Kidney tubule cell (primary cell): ENCODE results near the gene PTPN2.
A peak's percentile ranks its signal among the peaks of the same experiment; 100 is the strongest.
"Not testable (repeated sequence)": the region's sequence is repeated elsewhere in the genome, so short reads cannot be mapped to it uniquely, and the experiment has no call there.

Experiments
- DNase-seq: peaks from one replicate; pipeline ENCODE4 v3.0.0-alpha.2; 2018; ENCODE audit warnings: low spot score

The PTPN2 gene

DNA sequence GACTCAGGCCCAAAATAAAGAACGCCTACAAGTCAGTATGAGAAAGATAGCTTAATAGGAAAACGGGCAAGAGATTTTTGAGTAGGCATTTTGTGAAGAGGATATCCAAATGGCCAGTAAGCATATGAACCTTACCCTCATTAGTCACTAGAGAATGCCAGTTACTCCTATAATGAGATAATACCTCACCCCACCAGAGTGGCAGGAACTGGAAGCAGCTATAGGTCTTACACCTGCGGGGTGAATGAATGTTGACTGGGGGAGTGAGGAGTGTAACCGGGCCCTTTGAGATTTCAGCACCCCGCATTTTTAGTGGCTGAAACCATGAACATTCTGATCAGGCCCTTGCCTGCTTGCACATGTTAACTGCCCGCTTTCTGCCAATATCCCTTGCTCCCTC lies 7.5 kb upstream of the PTPN2 start:
- no peak for DNase-seq

DNA sequence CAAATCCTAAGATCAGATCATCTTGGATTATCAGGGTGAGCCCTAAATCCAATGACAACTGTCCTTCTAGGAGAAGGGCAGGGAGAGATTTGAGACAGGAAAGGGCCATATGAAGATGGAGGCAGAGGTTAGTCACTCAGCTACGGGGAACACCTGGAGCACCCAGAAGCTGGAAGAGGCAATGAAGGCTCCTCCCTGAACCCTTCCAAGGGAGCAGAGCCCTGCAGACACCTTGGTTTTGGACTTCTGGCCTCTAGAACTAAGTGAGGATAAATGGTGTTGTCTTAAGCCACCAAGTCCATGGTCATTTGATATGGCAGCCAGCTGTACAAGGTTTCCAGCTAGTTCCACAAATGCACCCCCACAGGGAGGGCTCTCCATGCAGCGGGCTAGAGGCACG lies 6.9 kb upstream of the PTPN2 start:
- no peak for DNase-seq

DNA sequence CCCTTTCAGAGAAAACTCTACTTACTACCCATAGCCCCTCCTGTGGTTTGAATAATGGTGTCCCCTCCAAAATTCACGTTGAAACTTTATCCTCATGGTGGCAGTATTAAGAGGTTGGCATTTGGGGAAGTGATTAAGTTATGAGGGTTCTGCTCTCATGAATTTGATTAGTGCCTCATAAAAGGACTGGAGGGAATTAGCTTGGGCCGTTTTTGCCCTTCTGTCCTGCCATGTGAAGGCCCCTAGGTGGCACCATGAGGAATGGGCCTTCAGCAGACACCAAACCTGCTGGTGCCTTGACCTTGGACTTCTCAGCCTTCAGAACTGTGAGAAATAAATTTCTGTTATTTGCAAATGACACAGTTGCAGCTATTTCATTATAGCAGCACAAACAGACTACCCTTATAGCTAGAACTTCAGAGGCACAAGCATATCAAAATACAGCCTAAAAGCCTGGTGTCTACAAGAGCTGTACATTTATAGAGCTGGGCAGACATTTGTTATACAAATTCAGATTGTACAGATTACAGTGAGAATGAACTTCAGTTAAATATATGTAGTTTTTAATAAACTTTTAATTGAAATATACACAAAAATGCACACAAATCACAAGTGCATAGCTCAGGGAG lies 2.6 kb upstream of the PTPN2 start:
- peak; percentile 41 for DNase-seq

- DNase-seq, result no peak
Measured at GRCh38 chr18:12885500-12885899, 1.5 kb upstream of the PTPN2 start.

DNA sequence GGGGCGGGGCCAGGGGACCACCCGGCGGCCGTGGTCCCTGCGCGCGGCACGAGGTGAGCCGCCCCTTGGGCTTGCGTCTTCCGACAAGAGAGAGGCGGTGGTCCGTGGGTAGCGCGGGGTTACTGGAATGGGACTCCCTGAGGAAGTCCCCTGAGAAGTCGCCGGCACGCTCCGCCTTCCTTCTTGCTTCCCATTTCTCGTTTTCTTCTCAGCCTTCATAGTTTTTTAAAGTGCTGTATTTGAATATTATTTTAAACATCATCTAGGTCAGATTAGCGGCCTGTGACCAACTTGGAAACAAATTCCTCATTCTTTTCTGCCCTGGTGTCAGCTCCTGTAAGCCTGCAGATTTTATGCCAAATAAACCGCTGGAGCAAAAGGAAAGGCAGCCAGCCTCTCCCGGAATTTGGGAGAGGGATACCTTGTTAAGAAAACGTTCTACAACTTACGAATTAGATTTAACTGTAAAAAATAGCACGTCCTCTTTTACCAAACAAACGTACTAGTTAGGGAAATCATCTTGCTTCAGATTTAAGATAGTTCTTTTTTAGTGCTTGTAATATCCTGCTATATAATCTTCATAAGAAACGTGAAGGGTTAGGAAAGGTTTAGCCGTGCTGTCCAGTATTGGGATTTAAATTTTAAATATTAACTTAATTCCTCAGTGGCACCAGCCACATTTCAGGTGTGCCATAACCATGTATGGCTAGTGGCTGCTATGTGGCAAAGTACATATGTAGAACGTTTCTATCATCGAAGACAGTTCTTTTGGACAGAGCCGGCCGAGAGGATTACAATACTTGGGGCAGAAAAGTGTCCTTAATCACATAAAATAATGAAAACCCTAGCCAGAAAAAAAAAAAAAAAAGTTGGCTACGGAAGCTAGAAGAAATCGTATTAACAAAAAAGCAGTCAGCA lies 628 bp upstream of the PTPN2 start:
- DNase-seq, result no peak

DNA sequence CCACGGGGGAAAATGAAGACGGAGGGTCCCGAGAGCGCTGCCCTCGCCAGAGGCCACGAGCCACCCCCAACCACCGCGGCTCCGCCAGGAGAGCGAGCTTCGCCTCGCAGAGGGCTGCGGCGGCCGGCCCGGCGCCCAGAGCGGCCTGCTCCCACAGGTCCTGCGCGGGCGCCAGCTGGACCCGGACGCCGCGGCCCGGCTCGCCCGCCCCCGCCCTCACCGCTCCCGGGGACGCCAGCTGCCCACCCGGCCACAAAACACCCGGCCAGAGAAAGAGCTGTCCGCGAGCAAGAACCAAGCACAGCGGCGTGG lies 709 bp downstream of the PTPN2 start:
- no peak for DNase-seq

DNA sequence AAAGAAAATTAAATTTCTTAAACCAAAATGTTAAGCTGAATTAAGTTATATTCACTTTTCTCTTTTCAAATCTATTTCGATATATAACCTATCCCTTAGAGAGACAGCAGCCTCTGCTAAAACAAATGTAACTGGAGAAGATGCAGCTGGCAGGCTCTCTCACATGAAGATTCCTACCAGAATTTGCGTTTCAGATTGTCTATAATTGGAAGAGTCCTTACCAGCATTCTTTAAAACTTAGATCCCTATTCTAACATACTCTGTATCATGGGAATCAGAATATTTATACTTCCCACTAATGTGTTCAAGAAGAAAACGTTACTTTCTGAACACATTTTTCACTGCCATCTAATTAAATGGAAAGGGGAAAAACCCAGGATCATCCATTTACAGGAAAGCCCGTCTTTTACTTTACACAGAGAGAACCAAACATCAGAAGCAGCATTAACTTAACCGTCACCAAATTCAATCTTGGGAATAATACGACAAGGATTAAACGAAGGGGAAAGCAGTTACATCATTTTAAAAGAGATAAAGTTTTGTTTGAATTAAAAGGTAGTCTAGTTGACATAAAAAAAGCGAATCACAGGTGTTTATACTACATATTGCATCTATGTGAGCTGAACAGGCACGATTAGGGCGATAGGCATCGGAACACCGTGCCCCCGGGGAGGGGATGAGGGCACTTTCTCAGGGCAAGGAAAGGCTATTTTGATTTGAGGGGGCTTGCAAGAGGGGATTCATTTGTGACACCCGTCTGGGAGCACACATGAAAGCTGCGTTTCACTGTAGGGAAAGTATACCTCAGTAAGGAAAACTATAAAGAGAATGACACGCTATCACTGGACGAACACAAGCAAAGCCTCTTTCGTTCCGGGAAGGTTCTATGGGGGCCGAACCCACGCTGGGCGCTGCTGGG lies 1.3 kb downstream of the PTPN2 start:
- DNase-seq, result peak; percentile 11

DNA sequence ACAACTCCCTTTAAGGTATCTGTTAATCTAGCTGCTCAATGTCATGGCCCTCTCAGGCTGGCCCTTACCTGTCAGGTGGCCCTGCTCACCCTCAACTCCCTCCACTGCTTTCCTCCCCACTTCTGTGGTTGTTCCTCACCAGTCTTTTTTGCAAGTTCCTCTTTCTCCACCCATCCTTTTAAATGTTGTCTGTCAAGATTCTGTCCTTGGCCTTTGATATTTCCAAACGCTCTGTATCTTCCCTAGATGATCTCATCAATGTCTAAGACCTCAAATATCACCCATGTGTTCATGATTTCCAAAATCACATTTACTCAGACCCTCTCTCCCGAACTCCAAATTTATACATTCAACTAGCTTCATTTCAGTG lies 3.5 kb downstream of the PTPN2 start:
- no peak for DNase-seq

DNA sequence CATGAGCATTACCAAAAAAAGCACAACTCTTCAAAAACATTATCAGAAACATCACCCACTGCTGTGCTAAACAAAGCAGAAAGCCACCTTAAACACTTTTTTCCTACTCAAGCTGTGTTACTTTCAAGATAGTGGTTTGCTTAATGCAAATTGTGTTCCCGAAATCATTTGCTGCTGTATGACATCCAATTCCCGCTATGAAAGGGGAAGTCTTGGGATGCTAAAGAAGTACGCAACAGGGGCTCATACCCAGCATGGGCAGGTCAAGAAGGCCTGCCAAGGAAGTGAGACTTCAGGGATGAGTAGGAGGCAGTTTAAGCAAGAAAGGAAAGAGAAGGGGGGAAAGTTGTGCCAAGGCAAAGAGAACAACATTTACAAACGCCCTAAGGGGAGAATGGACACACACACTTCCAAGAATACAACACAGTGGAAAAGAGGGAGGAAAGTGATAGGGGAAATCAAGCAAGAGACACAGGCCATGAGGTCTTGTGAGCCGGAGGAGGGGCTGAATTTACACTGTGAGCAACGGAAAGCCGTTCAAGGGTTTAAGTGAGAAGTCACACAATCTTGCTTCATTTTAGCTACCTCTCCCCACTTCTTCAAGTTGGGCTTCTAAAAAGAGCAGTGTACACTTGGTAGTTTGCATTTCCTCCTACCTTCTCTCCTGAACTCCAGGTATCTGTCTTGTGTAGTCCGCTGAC lies 4.0 kb downstream of the PTPN2 start:
- DNase-seq, result no peak

DNA sequence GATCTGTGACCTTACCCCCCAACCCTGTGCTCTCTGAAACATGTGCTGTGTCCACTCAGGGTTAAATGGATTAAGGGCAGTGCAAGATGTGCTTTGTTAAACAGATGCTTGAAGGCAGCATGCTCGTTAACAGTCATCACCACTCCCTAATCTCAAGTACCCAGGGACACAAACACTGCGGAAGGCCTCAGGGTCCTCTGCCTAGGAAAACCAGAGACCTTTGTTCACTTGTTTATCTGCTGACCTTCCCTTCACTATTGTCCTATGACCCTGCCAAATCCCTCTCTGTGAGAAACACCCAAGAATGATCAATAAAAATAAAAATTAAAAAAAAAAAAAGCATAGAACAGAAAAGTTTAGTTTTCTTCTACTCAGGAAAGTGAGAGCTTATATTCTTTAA lies 9.0 kb downstream of the PTPN2 start:
- not testable (repeated sequence) for DNase-seq

DNA sequence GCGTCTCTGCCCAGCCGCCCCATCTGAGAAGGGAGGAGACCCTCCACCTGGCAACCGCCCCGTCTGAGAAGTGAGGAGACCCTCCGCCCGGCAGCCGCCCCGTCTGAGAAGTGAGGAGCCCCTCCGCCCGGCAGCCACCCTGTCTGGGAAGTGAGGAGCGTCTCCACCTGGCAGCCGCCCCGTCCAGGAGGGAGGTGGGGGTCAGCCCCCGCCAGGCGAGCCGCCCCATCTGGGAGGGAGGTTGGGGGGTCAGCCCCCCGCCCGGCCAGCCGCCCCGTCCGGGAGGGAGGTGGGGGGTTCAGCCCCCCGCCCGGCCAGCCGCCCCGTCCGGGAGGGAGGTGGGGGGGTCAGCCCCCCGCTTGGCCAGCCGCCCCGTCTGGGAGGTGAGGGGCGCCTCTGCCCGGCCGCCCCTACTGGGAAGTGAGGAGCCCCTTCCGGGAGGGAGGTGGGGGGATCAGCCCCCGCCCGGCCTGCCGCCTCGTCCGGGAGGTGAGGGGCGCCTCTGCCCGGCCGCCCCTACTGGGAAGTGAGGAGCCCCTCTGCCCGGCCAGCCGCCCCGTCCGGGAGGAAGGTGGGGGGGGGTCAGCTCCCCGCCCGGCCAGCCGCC lies 10.0 kb downstream of the PTPN2 start:
- DNase-seq, result not testable (repeated sequence)

DNA sequence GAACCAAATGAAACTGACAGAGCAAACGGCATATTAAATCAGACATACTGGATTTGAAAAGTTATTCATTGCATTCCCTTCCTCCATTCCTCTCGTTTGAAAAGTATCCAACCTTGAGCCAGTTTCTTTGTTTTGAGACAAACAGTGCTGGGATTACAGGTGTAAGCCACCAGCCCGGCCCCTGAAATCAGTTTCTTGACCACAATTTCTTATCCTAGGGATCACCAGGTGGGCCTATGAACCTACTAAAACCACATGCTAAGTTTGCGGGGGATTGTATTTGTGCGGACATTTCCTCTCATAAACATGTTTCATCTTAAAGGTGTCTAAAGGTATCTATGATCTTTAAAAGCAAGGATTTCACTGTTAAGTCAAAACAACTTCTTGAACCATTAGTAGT lies 11.6 kb downstream of the PTPN2 start:
- DNase-seq, result no peak

- no peak for DNase-seq
Measured at GRCh38 chr18:12868576-12868975, 15.5 kb downstream of the PTPN2 start.

DNA sequence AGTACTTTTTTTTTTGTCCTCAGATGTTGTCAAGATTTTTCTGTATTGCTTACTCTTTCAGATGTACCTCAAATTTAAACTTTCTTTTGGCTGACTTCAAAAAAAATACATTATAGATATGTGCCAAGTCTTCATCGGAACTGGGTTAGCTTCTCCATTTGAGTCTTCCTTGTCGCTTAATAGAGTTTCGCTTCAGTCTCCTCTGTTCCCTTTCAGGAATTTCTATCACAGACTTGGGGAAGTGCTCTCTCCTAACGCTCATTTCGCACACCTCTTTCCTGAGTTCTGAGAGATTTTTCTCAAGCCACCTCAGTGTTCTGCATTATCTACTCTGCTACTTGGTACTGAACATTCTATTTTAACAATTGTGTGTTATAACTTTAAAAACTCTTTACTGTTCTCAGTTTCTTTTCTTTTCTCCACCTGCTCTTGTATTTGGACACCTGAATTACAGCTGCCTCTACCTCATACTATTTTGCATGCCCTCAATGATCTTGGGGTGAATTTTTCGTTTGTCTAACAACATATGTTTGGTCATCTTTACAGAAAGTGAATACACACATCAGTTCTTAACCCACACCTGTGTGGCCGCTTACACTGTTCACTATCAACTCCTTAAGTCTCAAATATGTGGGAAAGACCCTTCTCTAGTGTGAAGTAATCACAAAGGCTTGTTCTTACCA lies 16.5 kb downstream of the PTPN2 start:
- no peak for DNase-seq

DNA sequence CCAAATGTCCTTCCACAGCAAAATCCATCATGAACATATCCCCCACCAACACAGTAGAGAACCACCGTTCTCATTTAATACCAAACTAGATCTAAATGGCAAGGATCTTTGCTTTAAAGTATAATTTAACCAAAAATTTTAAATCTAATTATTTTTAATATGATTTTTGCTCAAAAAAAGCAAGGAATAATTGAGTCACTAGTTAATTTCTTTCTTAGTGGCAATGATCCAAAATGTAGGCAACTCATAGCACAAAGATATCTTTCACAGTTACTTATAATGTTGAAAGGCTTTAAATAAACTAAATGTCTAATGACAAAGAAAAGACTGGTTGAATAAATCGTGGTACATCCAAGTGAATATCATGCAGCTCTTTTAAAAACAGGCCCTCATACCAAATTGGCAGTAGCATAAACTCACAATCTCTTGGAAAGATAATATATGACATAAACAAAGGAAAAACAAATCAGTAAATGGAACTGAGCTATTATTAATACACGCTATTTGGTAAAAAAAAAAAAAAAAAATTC lies 20.3 kb downstream of the PTPN2 start:
- DNase-seq, result no peak

- no peak for DNase-seq
Measured at GRCh38 chr18:12862874-12863482, 21.1 kb downstream of the PTPN2 start.

DNA sequence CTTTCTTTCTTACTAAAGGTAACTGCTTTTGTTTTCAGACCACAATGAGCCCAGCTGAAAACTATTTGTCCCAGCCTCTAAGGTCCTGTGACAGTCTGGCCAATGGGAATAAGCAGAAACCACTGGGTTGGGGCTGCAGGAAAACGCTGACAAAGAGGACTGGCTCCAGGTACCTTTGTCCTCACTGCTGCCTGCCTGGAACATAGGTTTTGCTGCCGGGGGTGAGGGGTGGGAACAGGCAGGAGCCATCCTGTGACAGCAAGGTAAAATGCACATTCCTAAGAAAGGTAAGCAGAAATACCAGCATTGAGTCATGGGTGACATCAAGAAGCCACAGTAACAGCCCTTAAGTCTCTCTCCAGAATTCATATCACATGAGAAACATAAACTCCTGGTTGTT lies 21.6 kb downstream of the PTPN2 start:
- DNase-seq, result peak; percentile 94

GRCh38 chr18:12861637-12862036 lies 22.4 kb downstream of the PTPN2 start:
- DNase-seq, result no peak

DNA sequence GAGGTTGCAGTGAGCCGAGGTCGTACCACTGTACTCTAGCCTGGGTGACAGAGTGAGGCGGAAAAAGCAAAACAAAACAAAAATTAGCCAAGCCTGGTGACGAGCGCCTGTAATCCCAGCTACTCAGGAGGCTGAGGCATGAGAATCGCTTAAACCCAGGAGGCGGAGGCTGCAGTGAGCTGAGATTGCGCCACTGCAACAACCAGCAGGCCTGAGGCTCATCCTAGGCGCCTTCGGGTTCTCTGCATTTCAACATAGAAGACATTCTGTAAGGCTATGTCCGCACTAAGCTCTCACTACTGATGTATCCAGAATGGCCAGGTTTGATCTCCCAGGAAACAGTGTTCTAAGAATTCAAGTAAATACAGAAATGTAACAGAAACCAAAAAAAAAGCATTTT lies 23.5 kb downstream of the PTPN2 start:
- no peak for DNase-seq

DNA sequence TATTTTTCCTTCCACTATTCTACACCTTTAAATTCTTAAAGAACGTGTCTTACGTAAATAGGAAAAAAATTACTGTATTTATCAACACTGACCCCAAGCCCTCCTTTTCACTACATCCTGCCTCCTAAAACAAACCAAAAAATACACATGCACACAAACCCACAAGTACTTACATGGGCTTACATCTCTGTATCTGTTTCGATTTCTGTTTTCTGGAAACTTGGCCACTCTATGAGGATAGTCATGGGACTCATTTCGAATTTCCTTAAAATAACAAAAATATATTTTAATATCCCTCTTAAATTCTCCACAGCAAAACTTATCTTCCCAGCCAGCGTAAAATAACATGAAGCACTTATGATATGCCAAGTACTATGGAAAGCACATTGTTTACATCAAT lies 25.0 kb downstream of the PTPN2 start:
- no peak for DNase-seq
